WTC11 (cell line): Measurements from ENCODE around the gene PYM1. TPM values are rescaled to one million over a fixed set of nuclear protein-coding genes. Genes with fewer than 3 reads are reported as not detected.

ENCODE experiments used
- ATAC-seq: fragments of 200-7000 bp; cut with Tn5 transposase; 2 replicates; pipeline ENCODE4 v1.10.0; 2021; ENCODE audit warnings: mild to moderate bottlenecking, moderate library complexity
- CTCF ChIA-PET: fragments of 300-600 bp; sonication (Branson Sonifier 250); formaldehyde crosslinking; loops from one replicate; lab custom pipeline; 2021; ENCODE audit warnings: antibody characterized with exemption; lab: Charles Lee
- POLR2A ChIA-PET: fragments of 350-600 bp; sonication (Branson Sonifier 250); formaldehyde crosslinking; loops from one replicate; lab custom pipeline; 2021; ENCODE audit warnings: antibody characterized with exemption; lab: Charles Lee
- DNase-seq: peaks from one replicate; pipeline ENCODE4 v3.0.0; 2021; ENCODE audit warnings: low spot score
- H3K27ac Mint-ChIP-seq: 2 replicates; pipeline ENCODE4 v1.8.0; 2021; ENCODE audit warnings: mixed read lengths
- H3K27me3 Mint-ChIP-seq: 2 replicates; pipeline ENCODE4 v1.8.0; 2021; ENCODE audit warnings: low read depth, mild to moderate bottlenecking, moderate library complexity, mixed read lengths
- H3K36me3 Mint-ChIP-seq: 2 replicates; pipeline ENCODE4 v1.8.0; 2021; ENCODE audit warnings: mixed read lengths
- H3K4me1 Mint-ChIP-seq: 2 replicates; pipeline ENCODE4 v1.8.0; 2022; ENCODE audit warnings: mixed read lengths
- H3K4me3 Mint-ChIP-seq: 2 replicates; pipeline ENCODE4 v1.8.0; 2021; ENCODE audit warnings: mild to moderate bottlenecking, moderate library complexity, mixed read lengths
- H3K9me3 Mint-ChIP-seq: 2 replicates; pipeline ENCODE4 v1.8.0; 2021; ENCODE audit warnings: mixed read lengths
- ATF1 ChIP-seq: sonication (generic); formaldehyde crosslinking; IDR thresholded peaks from 2 replicates; pipeline ENCODE4 v1.8.1; 2023; ENCODE audit warnings: mild to moderate bottlenecking, moderate library complexity, missing genetic modification reagents
- E2F1 ChIP-seq: sonication (generic); formaldehyde crosslinking; IDR thresholded peaks from 2 replicates; pipeline ENCODE4 v1.8.0; 2022; ENCODE audit warnings: mild to moderate bottlenecking, missing genetic modification reagents
- EMX1 ChIP-seq: fragments of 250-450 bp; sonication (Bioruptor Pico); IDR thresholded peaks from 2 replicates; pipeline ENCODE4 v1.8.0; 2021; ENCODE audit warnings: mild to moderate bottlenecking
- FOXP4 ChIP-seq: sonication (generic); formaldehyde crosslinking; IDR thresholded peaks from 2 replicates; pipeline ENCODE4 v1.8.0; 2022; ENCODE audit warnings: mild to moderate bottlenecking, missing genetic modification reagents
- HMGXB4 ChIP-seq: sonication (generic); formaldehyde crosslinking; IDR thresholded peaks from 2 replicates; pipeline ENCODE4 v1.8.1; 2023; ENCODE audit warnings: mild to moderate bottlenecking, moderate library complexity, missing genetic modification reagents
- IRF1 ChIP-seq: sonication (generic); formaldehyde crosslinking; IDR thresholded peaks from 2 replicates; pipeline ENCODE4 v1.8.0; 2023; ENCODE audit warnings: missing genetic modification reagents
- JUN ChIP-seq: sonication (generic); formaldehyde crosslinking; IDR thresholded peaks from 2 replicates; pipeline ENCODE4 v1.8.0; 2023; ENCODE audit warnings: mild to moderate bottlenecking, missing genetic modification reagents
- NFATC4 ChIP-seq: fragments of 250-450 bp; sonication (Bioruptor Pico); IDR thresholded peaks from 2 replicates; pipeline ENCODE4 v1.9.0; 2021; ENCODE audit warnings: mild to moderate bottlenecking
- RORB ChIP-seq: fragments of 250-450 bp; sonication (Bioruptor Pico); IDR thresholded peaks from 2 replicates; pipeline ENCODE4 v1.9.0; 2021; ENCODE audit warnings: mild to moderate bottlenecking
- SMAD4 ChIP-seq: sonication (generic); formaldehyde crosslinking; IDR thresholded peaks from 2 replicates; pipeline ENCODE4 v1.8.0; 2022; ENCODE audit warnings: mild to moderate bottlenecking, missing genetic modification reagents
- SOX15 ChIP-seq: fragments of 250-450 bp; sonication (Bioruptor Pico); IDR thresholded peaks from 2 replicates; pipeline ENCODE4 v1.9.0; 2021; ENCODE audit warnings: mild to moderate bottlenecking
- ZBTB43 ChIP-seq: sonication (generic); formaldehyde crosslinking; IDR thresholded peaks from 2 replicates; pipeline ENCODE4 v1.8.1; 2023; ENCODE audit warnings: mild to moderate bottlenecking, missing genetic modification reagents
- ZNF138 ChIP-seq: sonication (generic); formaldehyde crosslinking; conservative IDR thresholded peaks from 2 replicates; pipeline ENCODE4 v1.8.1; 2022; ENCODE audit warnings: mild to moderate bottlenecking, moderate library complexity, missing genetic modification reagents
- ZNF219 ChIP-seq: sonication (generic); formaldehyde crosslinking; IDR thresholded peaks from 2 replicates; pipeline ENCODE4 v1.8.0; 2023; ENCODE audit warnings: missing genetic modification reagents, mild to moderate bottlenecking, borderline replicate concordance
- ZSCAN18 ChIP-seq: fragments of 250-450 bp; sonication (Bioruptor Pico); IDR thresholded peaks from 2 replicates; pipeline ENCODE4 v2.1.2; 2022; ENCODE audit warnings: mild to moderate bottlenecking, moderate library complexity
- total RNA-seq: library from RNA; stranded (reverse); gene quantifications from 3 replicates; pipeline ENCODE4 v1.2.3, GENCODE V29; 2021

PYM1 gene
- total RNA-seq, 1 experiment from 2014 or later, result 55.5 TPM

- TF ChIP-seq JUN (CRISPR knock-in tag) (no peak), HMGXB4 (CRISPR knock-in tag) (no peak), RORB (no peak), E2F1 (CRISPR knock-in tag) (no peak), SMAD4 (CRISPR knock-in tag) (no peak), ZSCAN18 (CRISPR knock-in tag) (no peak), FOXP4 (CRISPR knock-in tag) (no peak), NFATC4 (CRISPR knock-in tag) (no peak), ATF1 (CRISPR knock-in tag) (no peak), SOX15 (no peak)
Observed at GRCh38 chr12:55955800-55956508, 28.3 kb upstream of the PYM1 start (continued).

GRCh38 chr12:55955344-55955743 is 27.6 kb upstream of the PYM1 start:
- POLR2A ChIA-PET, result no interaction called here
- no peak for DNase-seq
- no peaks in the 10 kb centered on the region for H3K27me3 Mint-ChIP-seq
- no peaks in the 10 kb centered on the region for H3K9me3 Mint-ChIP-seq
- TF ChIP-seq IRF1, result no peak
- TF ChIP-seq ZNF138, result no peak
- no peak for TF ChIP-seq ZNF219
- no peak for TF ChIP-seq ZBTB43 (CRISPR knock-in tag)
- no peak for TF ChIP-seq EMX1
- TF ChIP-seq SOX15, result no peak
- TF ChIP-seq ZSCAN18 (CRISPR knock-in tag), result no peak
- TF ChIP-seq, all 79 proteins: peak for 0
- peaks cover 19% of the 10 kb centered on the region for H3K36me3 Mint-ChIP-seq
- no peak for ATAC-seq
- H3K4me3 Mint-ChIP-seq, result no peak overlapping the region
- H3K4me1 Mint-ChIP-seq, result no peaks in the 10 kb centered on the region
- H3K27ac Mint-ChIP-seq, result no peak overlapping the region
- CTCF ChIA-PET, result interaction anchor here (1.4 kb wide), 1 partner anchor 217 kb away, joined by 4 read pairs; no protein-coding TSS in a partner anchor
